Measurements from ENCODE around the gene CLEC4G. TPM values are rescaled to one million over a fixed set of nuclear protein-coding genes. Genes with fewer than 3 reads are reported as not detected.

The CLEC4G gene
- total and polyA plus RNA-seq, 2 donors (not counting 3 experiments of a cell fraction or from before 2014, with no cell fraction given), result not detected

GRCh38 chr19:7704280-7705060 lies 27.4 kb downstream of the CLEC4G start:
- DNase-seq (ENCODE audit: low read depth, low spot score), result no peak
- TF ChIP-seq POLR2A (IDR thresholded peaks at IDR 0.05; ENCODE audit: low read depth, low read length), result no peak
- no peak for TF ChIP-seq FOS (IDR thresholded peaks at IDR 0.05; ENCODE audit: borderline replicate concordance, insufficient read depth, low read length)
- no peak for TF ChIP-seq POLR2AphosphoS5 (IDR thresholded peaks at IDR 0.05; ENCODE audit: insufficient read depth, low read depth, low read length)
- TF ChIP-seq GATA2 (IDR thresholded peaks at IDR 0.05; ENCODE audit: insufficient read depth, insufficient read length, low read depth, low read length), result no peak
- TF ChIP-seq CTCF (IDR thresholded peaks at IDR 0.05; ENCODE audit: extremely low read depth in 1 of 2, insufficient read depth in 1 of 2, low read depth in 1 of 2, low read length in 2 of 2), result no peak
- no peak for TF ChIP-seq JUN (IDR thresholded peaks at IDR 0.05; ENCODE audit: borderline replicate concordance, insufficient read depth, insufficient read length, low read depth)
- TF ChIP-seq MAX (IDR thresholded peaks at IDR 0.05; ENCODE audit: insufficient read depth, insufficient read length), result no peak
- no peak for TF ChIP-seq MYC (IDR thresholded peaks at IDR 0.05; ENCODE audit: low read depth, low read length)
- TF ChIP-seq EZH2 (IDR thresholded peaks at IDR 0.05; ENCODE audit: borderline replicate concordance, low read depth, low read length, severe bottlenecking), result no peak
- H3K4me3 ChIP-seq (replicated peaks in 1 of 3; ENCODE audit: insufficient read depth in 1 of 3, low read depth in 1 of 3, low read length in 3 of 3), result no peak overlapping the region
- CTCF ChIA-PET, result no interaction called here
- H3K9me3 ChIP-seq (replicated peaks; ENCODE audit: control insufficient read depth, insufficient read depth, low read length), result no peaks in the 10 kb centered on the region
- H3K9ac ChIP-seq (replicated peaks; ENCODE audit: extremely low read depth, insufficient read depth, low read length), result no peak overlapping the region
- intact Hi-C loops (cut with micrococcal nuclease), result no loop called here
- H4K20me1 ChIP-seq (replicated peaks; ENCODE audit: control insufficient read depth, extremely low read depth, insufficient read depth, low read length), result no peaks in the 10 kb centered on the region
- no peak overlapping the region for H3K4me2 ChIP-seq (ENCODE audit: insufficient read depth, low read length)
- no peaks in the 10 kb centered on the region for H3K36me3 ChIP-seq (ENCODE audit: control insufficient read depth in 2 of 2, extremely low read depth in 1 of 2, insufficient read depth in 2 of 2, low read length in 2 of 2)
- H3K27ac ChIP-seq (ENCODE audit: insufficient read depth, low read depth, low read length), result no peak overlapping the region
- H3K4me1 ChIP-seq (ENCODE audit: control insufficient read depth, extremely low read depth, insufficient read depth, low read length), result no peaks in the 10 kb centered on the region
- no peaks in the 10 kb centered on the region for H3K27me3 ChIP-seq (ENCODE audit: control insufficient read depth in 2 of 2, insufficient read depth in 2 of 2, low read length in 2 of 2)
- BruUV-seq (replicated peaks), result no TSS peak
- POLR2A ChIA-PET, result no interaction called here
- FAIRE-seq, result no peak
- no peaks in the 10 kb centered on the region for H3K79me2 ChIP-seq (ENCODE audit: control insufficient read depth, insufficient read depth, low read length)
- no peak overlapping the region for H2AFZ ChIP-seq (ENCODE audit: low read depth, low read length)
- no peaks in the 10 kb centered on the region for H3K9me1 ChIP-seq (replicated peaks; ENCODE audit: control insufficient read depth, extremely low read depth, insufficient read depth, low read length)
- dilution Hi-C loops (cut with MboI; ENCODE audit: extremely low pct_ligation_motif_present, low sequenced_read_pairs), result no loop called here

Measured in endothelial cell of umbilical vein (primary cell).